Liver (tissue), 9 donors: ENCODE data around the gene FKBP15. TPM values are rescaled to one million over a fixed set of nuclear protein-coding genes. Genes with fewer than 3 reads are reported as not detected.

Experiments
- DNase-seq: peaks from one replicate; pipeline ENCODE4 v3.0.0-alpha.2; 2017; ENCODE audit warnings: low spot score
- H3K27ac ChIP-seq, 2 donors: one replicate each; pipeline ENCODE4 v1.7.0; 2013; ENCODE audit warnings: inconsistent platforms in 2 of 2, low read length in 2 of 2, control low read depth in 1 of 2, low read depth in 1 of 2, mild to moderate bottlenecking in 1 of 2
- H3K27me3 ChIP-seq, 4 donors: one replicate each; pipeline versions ENCODE4 v1.6.1 to v1.7.0; 2013; ENCODE audit warnings: low read length in 3 of 4, inconsistent platforms in 1 of 4, mild to moderate bottlenecking in 1 of 4, moderate library complexity in 1 of 4; ENCODE audit not compliant: control insufficient read depth in 4 of 4, insufficient read depth in 4 of 4
- H3K36me3 ChIP-seq, 4 donors: one replicate each; pipeline versions ENCODE4 v1.6.1 to v1.7.0; 2013; ENCODE audit warnings: low read length in 3 of 4, mild to moderate bottlenecking in 3 of 4, low read depth in 1 of 4, moderate library complexity in 1 of 4; ENCODE audit not compliant: control insufficient read depth in 4 of 4, insufficient read depth in 3 of 4
- H3K4me1 ChIP-seq, 4 donors: one replicate each; pipeline versions ENCODE4 v1.6.1 to v1.7.0; 2013; ENCODE audit warnings: low read length in 3 of 4, mild to moderate bottlenecking in 3 of 4, moderate library complexity in 1 of 4; ENCODE audit not compliant: control insufficient read depth in 4 of 4, insufficient read depth in 4 of 4
- H3K4me3 ChIP-seq, 3 donors: one replicate each; pipeline versions ENCODE4 v1.6.1 to v1.7.0; 2013; ENCODE audit warnings: low read length in 3 of 3, control low read depth in 1 of 3, low read depth in 1 of 3, mild to moderate bottlenecking in 1 of 3
- H3K9ac ChIP-seq, 2 donors: one replicate each; pipeline ENCODE4 v1.7.0; 2013; ENCODE audit warnings: low read length in 2 of 2, mild to moderate bottlenecking in 2 of 2, moderate library complexity in 2 of 2, control low read depth in 1 of 2, low read depth in 1 of 2
- H3K9me3 ChIP-seq, 4 donors: one replicate each; pipeline versions ENCODE4 v1.6.1 to v1.7.0; 2013; ENCODE audit warnings: low read length in 3 of 4; ENCODE audit not compliant: control insufficient read depth in 4 of 4
- EGR1 ChIP-seq, 2 donors: IDR thresholded peaks; 2 replicates each; pipeline ENCODE4 v1.6.1; 2016 to 2018; ENCODE audit warnings: antibody characterized with exemption in 2 of 2, low read depth in 2 of 2
- FOXA1 ChIP-seq: IDR thresholded peaks from 2 replicates; pipeline ENCODE4 v1.6.1; 2016; ENCODE audit warnings: antibody characterized with exemption
- FOXA2 ChIP-seq: IDR thresholded peaks from 2 replicates; pipeline ENCODE4 v1.6.1; 2016; ENCODE audit warnings: antibody characterized with exemption
- GABPA ChIP-seq, 2 donors: IDR thresholded peaks in 1 of 2; conservative IDR thresholded peaks in 1 of 2; 2 replicates each; pipeline ENCODE4 v1.6.1; 2016; ENCODE audit warnings: antibody characterized with exemption in 2 of 2, mild to moderate bottlenecking in 1 of 2, moderate library complexity in 1 of 2
- HNF4A ChIP-seq, 2 donors: conservative IDR thresholded peaks; 2 replicates each; pipeline ENCODE4 v1.6.1; 2016; ENCODE audit warnings: antibody characterized with exemption in 2 of 2, mild to moderate bottlenecking in 2 of 2
- JUND ChIP-seq, 2 donors: IDR thresholded peaks; 2 replicates each; pipeline ENCODE4 v1.6.1; 2016; ENCODE audit warnings: antibody characterized with exemption in 2 of 2
- MAX ChIP-seq: IDR thresholded peaks from 2 replicates; pipeline ENCODE4 v1.6.1; 2016; ENCODE audit warnings: antibody characterized with exemption
- NR2F2 ChIP-seq: IDR thresholded peaks from 2 replicates; pipeline ENCODE4 v1.6.1; 2016; ENCODE audit warnings: antibody characterized with exemption
- RAD21 ChIP-seq, 2 donors: IDR thresholded peaks; 2 replicates each; pipeline ENCODE4 v1.6.1; 2016; ENCODE audit warnings: antibody characterized with exemption in 2 of 2, mild to moderate bottlenecking in 2 of 2
- RXRA ChIP-seq, 2 donors: IDR thresholded peaks; 2 replicates each; pipeline ENCODE4 v1.6.1; 2017 to 2018; ENCODE audit warnings: antibody characterized with exemption in 2 of 2, mild to moderate bottlenecking in 1 of 2
- SP1 ChIP-seq: IDR thresholded peaks from 2 replicates; pipeline ENCODE4 v1.6.1; 2018; ENCODE audit warnings: antibody characterized with exemption, mild to moderate bottlenecking
- TAF1 ChIP-seq: conservative IDR thresholded peaks from 2 replicates; pipeline ENCODE4 v1.6.1; 2016; ENCODE audit warnings: antibody characterized with exemption, mild to moderate bottlenecking
- YY1 ChIP-seq: IDR thresholded peaks from 2 replicates; pipeline ENCODE4 v1.6.1; 2016; ENCODE audit warnings: antibody characterized with exemption, mild to moderate bottlenecking
- ZBTB33 ChIP-seq: IDR thresholded peaks from 2 replicates; pipeline ENCODE4 v1.6.1; 2016; ENCODE audit warnings: antibody characterized with exemption
- WGBS: extraction: QIAGEN DNeasy Blood & Tissue Kit; methylation state at CpG from one replicate; pipeline ENCODE4 v1.1.7; 2013; 5-methylcytosine and 5-hydroxymethylcytosine counted together
- polyA plus RNA-seq, 2 donors: library from polyadenylated mRNA; stranded (reverse) in 1 of 2; unstranded in 1 of 2; fragments of 200-250 nt in 1 of 2; fragments of >200 nt in 1 of 2; fragmentation: Nextera tagmentation in 1 of 2; extraction: Ambion mirVana in 1 of 2; gene quantifications; one replicate each; pipeline versions ENCODE4 v1.2.1 to v1.2.3, GENCODE V29; 2013 to 2015
- total RNA-seq, 2 donors: library from RNA; depleted of rRNA; stranded (reverse); fragments of >200 nt; gene quantifications; one replicate each; pipeline ENCODE4 v1.2.3, GENCODE V29; 2014
- TF ChIP-seq, protein P1 (sequence below): IDR thresholded peaks from 2 replicates; pipeline ENCODE4 v1.6.1; 2016; ENCODE audit warnings: antibody characterized with exemption
- TF ChIP-seq, protein P2 (sequence below): fragments of 150-350 bp; IDR thresholded peaks from 2 replicates; pipeline ENCODE4 v1.5.1; 2017; ENCODE audit warnings: improper control_type of control experiment, low read depth, low read length; ENCODE audit not compliant: missing input control
- TF ChIP-seq, protein P3 (sequence below): IDR thresholded peaks from 2 replicates; pipeline ENCODE4 v1.6.1; 2016; ENCODE audit warnings: antibody characterized with exemption, mild to moderate bottlenecking
- donor health status: healthy.
- donor health status: healthy.
- donor health status: healthy.
- donor health status: healthy.
- donor health status: healthy.

The FKBP15 gene
- total and polyA plus RNA-seq, 4 donors: 6.2 to 18.2 (median 12.9) TPM

DNA sequence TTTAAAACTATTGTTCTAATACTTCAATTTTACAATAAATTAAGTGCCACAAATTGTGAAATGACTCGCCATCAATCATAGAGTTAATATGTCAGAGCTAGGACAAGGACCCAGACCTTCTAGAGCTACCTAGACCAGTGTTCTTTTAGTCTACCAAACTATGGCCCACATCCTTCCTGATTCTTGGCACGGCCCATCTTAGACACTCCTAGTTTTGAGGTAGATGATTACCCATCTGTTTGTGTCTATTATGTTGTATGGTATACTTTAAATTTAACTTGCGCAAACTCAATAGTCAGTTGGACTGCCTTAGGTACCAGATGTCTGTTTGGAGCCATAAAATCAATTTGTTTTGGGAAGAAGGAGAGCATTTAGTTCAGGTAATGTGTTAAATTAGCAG lies 36.8 kb upstream of the FKBP15 start:
- 64% methylated on average over 3 of the region's 3 CpGs for WGBS
- peaks cover 2 to 21% (median 16%) of the 10 kb centered on the region in 4 donors for H3K36me3 ChIP-seq
- no peaks in the 10 kb centered on the region for H3K27me3 ChIP-seq
- no peaks in the 10 kb centered on the region for H3K9me3 ChIP-seq
- TF ChIP-seq, protein P1, sequence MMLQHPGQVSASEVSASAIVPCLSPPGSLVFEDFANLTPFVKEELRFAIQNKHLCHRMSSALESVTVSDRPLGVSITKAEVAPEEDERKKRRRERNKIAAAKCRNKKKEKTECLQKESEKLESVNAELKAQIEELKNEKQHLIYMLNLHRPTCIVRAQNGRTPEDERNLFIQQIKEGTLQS: no peak
- TF ChIP-seq ZBTB33 (no peak), HNF4A (conservative IDR thresholded peaks at IDR 0.05) (no peak), GABPA (IDR thresholded peaks at IDR 0.05 in 1 of 2, conservative IDR thresholded peaks at IDR 0.05 in 1 of 2) (no peak), FOXA1 (no peak), JUND (IDR thresholded peaks at IDR 0.05) (no peak), TAF1 (no peak), RXRA (IDR thresholded peaks at IDR 0.05) (no peak), MAX (no peak), YY1 (no peak), FOXA2 (no peak), EGR1 (IDR thresholded peaks at IDR 0.05; ENCODE audit: low read depth in 2 of 2) (no peak), SP1 (no peak), NR2F2 (no peak), RAD21 (IDR thresholded peaks at IDR 0.05) (no peak)
- TF ChIP-seq, protein P2, sequence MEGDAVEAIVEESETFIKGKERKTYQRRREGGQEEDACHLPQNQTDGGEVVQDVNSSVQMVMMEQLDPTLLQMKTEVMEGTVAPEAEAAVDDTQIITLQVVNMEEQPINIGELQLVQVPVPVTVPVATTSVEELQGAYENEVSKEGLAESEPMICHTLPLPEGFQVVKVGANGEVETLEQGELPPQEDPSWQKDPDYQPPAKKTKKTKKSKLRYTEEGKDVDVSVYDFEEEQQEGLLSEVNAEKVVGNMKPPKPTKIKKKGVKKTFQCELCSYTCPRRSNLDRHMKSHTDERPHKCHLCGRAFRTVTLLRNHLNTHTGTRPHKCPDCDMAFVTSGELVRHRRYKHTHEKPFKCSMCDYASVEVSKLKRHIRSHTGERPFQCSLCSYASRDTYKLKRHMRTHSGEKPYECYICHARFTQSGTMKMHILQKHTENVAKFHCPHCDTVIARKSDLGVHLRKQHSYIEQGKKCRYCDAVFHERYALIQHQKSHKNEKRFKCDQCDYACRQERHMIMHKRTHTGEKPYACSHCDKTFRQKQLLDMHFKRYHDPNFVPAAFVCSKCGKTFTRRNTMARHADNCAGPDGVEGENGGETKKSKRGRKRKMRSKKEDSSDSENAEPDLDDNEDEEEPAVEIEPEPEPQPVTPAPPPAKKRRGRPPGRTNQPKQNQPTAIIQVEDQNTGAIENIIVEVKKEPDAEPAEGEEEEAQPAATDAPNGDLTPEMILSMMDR: no peak
- TF ChIP-seq, protein P3, sequence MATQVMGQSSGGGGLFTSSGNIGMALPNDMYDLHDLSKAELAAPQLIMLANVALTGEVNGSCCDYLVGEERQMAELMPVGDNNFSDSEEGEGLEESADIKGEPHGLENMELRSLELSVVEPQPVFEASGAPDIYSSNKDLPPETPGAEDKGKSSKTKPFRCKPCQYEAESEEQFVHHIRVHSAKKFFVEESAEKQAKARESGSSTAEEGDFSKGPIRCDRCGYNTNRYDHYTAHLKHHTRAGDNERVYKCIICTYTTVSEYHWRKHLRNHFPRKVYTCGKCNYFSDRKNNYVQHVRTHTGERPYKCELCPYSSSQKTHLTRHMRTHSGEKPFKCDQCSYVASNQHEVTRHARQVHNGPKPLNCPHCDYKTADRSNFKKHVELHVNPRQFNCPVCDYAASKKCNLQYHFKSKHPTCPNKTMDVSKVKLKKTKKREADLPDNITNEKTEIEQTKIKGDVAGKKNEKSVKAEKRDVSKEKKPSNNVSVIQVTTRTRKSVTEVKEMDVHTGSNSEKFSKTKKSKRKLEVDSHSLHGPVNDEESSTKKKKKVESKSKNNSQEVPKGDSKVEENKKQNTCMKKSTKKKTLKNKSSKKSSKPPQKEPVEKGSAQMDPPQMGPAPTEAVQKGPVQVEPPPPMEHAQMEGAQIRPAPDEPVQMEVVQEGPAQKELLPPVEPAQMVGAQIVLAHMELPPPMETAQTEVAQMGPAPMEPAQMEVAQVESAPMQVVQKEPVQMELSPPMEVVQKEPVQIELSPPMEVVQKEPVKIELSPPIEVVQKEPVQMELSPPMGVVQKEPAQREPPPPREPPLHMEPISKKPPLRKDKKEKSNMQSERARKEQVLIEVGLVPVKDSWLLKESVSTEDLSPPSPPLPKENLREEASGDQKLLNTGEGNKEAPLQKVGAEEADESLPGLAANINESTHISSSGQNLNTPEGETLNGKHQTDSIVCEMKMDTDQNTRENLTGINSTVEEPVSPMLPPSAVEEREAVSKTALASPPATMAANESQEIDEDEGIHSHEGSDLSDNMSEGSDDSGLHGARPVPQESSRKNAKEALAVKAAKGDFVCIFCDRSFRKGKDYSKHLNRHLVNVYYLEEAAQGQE: no peak
- no peak overlapping the region for H3K9ac ChIP-seq
- no peak for DNase-seq
- peak overlapping the region; percentile 48 to 54 for H3K27ac ChIP-seq
- no peak overlapping the region for H3K4me3 ChIP-seq
- peaks cover 1 to 41% (median 29%) of the 10 kb centered on the region in 4 donors for H3K4me1 ChIP-seq
